Measurements from ENCODE around the gene FAM219A.
"Not testable (repeated sequence)": the region's sequence is repeated elsewhere in the genome, so short reads cannot be mapped to it uniquely, and the experiment has no call there.

The FAM219A gene

DNA sequence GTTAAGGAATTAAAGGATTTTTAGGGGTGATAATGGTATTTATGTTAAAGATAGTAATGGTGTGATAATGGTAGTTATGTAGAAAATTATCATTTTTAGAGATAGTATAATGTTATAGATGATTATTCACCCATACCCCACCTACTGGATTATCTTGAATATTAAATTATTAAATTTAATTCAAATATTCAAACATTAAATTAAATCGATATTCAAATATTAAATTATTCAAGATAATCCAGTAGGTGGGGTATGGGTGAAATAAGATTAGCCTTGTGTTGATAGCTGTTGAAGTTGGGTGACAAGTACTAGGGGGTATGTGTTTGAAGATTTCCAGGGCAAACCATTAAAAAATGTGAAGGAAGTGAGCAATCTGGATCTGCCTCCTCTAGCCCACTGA is 15.6 kb downstream of the FAM219A start:
- no peak for DNase-seq

- no peak for DNase-seq
These were observed 18.4 kb downstream of the FAM219A start for GRCh38 chr9:34440017-34440416.

- not testable (repeated sequence) for DNase-seq
These were observed 19.9 kb downstream of the FAM219A start for GRCh38 chr9:34438465-34438864.

GRCh38 chr9:34437926-34438307 is 20.5 kb downstream of the FAM219A start:
- not testable (repeated sequence) for DNase-seq

- peak; percentile 15 for DNase-seq
These were observed 21.1 kb downstream of the FAM219A start for GRCh38 chr9:34437006-34437925.

DNA sequence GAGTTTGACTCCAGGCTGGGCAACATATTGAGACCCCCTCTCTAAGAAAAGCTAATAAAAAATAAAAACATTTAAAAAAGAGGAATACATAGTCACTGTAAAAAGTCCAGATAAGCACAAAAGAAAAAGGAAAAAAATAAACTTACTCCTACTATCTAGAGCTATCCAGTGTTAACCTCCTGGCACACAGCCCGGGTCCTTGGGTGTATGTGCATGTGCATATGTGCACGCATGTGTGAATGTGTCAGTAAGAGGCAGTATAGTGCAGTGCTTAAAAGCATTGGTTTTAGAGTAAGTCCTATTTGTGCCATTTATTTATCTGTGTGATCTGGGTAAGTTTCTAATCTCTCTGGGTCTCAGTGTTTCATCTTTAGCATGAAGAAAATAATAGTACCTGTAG is 26.7 kb downstream of the FAM219A start:
- DNase-seq: no peak

- peak; percentile 45 for DNase-seq
These were observed 27.4 kb downstream of the FAM219A start for GRCh38 chr9:34430843-34431437.

DNA sequence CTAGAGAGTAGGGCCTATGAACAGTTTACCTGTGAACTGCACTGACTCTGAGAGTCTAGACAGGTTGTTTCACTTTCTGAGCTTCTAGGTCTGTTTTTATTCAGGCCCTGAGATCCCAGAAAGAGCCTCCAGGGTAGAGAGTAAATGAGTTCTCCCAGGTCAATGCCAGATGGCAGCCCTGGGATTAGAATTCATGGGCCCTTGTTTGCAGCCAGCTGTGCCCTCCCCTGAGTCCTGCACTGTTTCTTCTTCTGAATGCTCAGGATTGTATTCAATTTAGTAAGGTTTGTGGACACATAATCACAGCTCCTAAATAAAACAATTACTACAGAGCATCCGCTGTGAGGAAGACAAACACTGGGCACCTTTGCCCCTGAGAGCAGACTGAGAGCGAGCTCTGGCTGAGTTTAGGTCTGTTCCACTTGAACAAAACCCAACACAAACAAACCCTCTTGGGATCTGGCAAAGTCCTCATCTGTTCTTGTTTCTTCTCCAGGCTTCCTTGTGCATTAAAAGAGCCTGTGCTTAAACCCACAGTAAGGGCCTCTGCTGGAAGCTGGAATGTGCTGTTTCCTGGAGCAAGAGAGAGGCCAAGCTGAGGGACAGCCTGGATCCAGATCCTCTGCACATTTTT is 29.9 kb downstream of the FAM219A start:
- no peak for DNase-seq

GRCh38 chr9:34426347-34427074 is 31.9 kb downstream of the FAM219A start:
- no peak for DNase-seq

DNA sequence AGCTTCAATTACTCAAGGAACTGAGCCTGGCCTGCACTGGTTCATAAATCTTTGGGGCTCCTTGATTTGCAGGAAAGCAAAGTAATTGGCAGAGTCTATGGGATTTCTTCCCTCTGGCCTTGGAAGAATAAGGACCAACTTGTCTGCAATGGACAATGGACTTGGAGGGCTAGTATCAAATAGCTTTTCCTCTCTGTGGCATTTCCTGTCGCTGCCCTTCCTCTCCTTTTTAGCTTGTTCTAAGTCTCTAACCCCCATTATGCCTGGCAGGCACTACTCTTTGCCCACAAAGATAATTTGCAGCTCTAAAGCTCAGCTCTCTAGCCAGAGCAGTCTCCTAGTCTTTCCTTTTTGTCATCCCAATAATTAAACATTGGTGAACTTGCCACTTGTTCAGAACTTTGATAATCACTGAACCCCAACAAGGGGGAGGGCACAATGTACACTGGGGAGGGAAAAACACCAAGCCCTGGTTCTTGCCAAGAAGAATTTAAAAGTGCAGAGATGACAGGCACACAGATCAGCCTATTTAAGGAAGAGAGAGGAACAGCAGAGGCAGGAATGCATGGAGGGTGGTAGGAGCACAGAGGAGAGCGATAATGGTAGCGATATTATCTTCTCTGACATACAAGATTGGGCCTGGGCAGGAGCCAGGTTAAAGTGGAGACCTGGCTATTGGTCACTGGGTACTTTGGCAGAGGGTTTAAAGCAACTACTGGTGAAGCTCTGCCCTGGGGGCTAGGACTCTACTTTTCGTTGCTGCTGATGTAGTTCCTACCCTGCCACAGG is 38.5 kb downstream of the FAM219A start:
- no peak for DNase-seq

DNA sequence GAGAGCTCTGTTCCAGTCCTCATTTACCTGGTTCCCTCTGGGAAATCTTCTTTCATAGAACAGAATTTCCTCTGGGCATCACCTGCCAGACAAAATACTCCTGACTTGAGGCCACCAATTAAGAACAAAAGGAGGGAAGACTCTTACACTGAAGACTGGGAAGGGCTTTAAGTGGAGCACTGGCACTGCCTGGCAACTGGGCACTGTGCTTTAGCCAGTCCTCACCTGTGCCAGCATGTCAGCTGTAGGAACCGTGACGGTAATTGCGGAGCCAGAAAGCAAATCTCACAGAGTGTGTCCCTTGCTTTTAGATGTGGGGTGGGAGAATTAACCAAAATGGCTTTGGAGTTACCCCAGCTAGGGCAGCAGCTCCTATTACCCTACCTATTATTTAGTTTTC is 40.6 kb downstream of the FAM219A start:
- no peak for DNase-seq

GRCh38 chr9:34413231-34413852 is 45.0 kb downstream of the FAM219A start:
- peak; percentile 18 for DNase-seq

GRCh38 chr9:34412336-34412735 is 46.0 kb downstream of the FAM219A start:
- DNase-seq: no peak

- DNase-seq: no peak
These were observed 49.2 kb downstream of the FAM219A start for GRCh38 chr9:34409154-34409553.

DNA sequence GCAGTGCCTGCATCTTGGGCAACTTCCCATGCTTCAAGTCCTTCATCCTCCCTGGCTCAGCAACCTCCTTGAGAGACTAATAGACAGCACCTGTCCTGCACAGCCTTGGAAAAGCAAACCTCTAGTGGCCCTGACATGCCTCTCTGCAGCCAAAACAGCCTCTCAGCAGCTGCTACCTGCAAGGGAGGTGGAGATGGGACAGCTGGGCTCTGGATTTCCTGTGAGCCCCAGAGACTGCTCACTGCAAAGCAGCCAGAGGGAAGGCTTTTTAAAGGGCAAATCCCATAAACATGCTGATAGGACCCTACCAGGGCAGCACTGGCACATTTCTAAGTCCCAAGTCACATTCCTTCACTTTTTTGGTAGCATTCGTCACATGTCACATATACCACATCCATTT is 50.2 kb downstream of the FAM219A start:
- DNase-seq: no peak

DNA sequence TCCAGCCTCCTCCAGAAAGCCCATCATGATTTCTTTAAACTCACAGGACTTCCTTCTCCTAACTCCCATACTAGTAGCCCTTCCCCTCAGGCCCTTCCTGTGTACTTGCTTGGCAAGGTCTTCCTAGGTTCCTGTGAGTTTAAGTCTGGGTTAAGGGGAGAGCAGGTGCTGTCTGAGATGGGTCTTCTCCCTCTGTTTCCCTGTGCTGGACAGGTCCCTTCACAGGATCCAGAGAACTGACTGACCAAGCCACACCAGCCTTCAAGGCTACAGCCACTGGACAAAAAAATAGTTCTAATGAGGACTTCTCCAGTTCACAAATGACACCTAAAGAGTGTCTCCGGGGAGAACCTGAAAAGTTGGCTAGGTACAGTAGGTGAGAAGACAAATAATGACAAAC is 52.2 kb downstream of the FAM219A start:
- DNase-seq: no peak

DNA sequence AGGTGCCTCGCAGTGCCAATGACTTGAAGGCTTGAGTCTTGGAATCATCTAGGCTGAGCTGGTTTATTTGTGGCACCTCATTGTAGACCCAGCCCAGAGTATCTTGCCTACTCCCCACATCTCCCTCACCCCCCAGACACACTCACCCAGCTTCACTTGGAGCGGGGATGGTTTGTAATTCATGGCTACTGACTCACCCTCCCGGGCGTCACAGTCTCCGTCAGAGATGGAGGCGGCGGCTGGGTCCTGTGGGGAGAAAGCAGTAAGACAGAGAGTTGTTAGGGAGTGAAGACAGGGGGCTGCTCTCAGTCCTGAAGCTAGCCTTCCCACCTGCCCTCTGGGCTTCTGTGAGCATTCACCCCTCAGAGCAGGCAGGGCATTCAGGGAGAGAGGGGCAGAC is 52.7 kb downstream of the FAM219A start:
- no peak for DNase-seq

DNA sequence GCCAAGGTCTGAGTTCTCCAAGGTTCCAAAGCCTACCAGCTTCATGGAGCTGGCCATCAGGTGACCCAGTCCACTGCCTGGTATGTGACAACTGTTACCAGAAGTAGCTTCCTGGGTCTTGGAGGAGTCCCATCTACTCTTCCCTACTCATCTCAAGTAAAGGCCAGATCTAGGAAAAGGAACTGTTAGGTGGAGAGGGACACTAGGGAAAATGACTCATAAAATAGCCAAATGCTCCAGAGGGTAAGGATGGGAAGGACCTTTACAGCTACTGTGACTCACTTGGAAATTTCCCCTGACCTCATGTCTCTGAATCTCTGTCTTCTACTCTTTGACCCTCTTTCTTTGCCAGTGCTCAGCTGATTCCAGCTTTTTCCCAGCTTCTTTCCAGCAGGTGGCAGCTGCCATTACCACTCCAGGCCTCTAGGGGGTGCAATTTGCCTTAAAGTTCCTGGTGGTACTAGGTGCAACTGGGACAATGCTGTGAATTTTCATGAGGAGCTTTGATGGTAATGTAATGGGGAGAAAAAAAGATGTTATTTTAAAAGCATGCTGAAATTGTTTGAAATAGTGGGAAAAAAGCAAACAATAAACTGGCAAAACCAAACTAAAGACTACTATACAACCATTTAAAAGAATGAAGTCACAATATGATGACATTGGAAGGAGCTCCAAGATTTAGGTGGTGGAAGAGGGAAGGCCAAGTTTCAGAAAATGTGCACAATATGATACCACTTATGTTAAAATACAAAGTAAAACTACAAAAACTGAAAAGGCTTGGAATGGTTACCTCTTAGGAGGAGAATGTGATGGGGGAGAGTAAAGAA is 54.6 kb downstream of the FAM219A start:
- peak; percentile 53 for DNase-seq

DNA sequence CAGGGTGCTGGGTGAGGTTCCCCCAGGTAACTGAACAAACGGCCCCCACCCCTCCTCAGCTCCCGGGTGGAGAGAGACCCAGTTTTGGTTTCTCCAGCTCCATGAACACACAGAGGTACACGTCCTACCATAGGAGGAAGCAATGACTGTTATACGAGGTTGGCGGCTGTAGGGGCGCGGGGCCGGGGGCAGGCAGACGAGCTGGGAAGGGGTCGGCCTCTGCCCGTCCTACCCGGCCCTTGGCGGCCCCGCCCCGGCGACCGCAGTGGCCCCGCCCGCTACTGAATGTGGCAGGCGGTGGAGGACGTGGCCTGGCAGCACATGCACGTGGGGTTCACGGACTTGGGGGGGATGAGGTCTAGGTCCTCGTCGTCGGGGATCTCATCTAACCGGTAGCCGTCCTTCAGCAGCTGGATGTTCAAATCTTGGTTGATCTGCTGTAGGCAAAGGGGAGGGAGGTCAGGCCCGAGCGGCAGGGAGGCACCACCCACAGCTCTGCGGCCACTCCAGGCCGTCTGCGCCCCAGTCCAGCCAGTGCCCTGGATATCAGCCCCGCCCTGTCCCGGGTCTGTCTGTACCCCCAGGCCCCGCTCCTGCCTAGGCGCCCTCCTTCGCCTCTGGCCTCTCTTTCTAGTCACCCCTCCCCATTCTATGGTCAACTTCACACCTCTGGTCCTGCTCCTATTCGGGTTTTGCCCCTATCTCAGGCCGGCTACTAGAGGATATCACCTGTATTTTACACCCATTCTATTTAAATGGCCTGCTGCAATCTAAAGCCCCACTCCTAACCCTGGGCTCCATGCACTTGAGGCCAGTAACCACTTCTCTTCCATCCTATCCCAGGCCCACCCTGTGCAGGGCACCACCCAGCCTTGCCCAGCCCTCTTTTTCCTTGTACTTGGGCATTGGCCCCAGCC is 57.4 kb downstream of the FAM219A start:
- no peak for DNase-seq

DNA sequence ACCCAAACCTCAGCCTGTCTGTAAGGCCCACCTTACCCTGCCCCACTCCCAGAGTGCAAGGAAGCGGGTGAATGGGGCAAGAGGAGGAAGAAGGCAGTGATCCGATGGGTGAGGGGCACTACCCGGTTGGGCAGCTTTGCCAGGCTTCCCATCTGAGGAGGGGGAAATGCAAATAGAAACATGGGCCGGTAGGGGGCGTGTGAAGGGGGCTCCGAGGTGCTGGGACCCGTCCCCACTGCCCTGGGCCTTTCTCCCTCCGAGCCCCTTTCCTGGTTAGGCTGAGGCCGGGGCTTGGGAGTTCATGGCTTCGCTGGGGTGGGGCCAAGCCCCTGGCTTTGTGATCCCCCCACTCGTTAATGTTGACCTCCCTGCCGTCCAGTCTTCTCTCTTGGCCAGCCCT is 58.1 kb downstream of the FAM219A start:
- no peak for DNase-seq

All from kidney glomerular epithelial cell (primary cell).